Measurements from ENCODE around the gene IER5. TPM values are rescaled to one million over a fixed set of nuclear protein-coding genes. Genes with fewer than 3 reads are reported as not detected.
A peak's percentile ranks its signal among the peaks of the same experiment; 100 is the strongest.

Gene IER5
- total RNA-seq, 1 experiment from 2014 or later: 20.4 TPM

- intact Hi-C loops (cut with micrococcal nuclease; ENCODE audit: unreplicated experiment) (no loop called here), in situ Hi-C loops (cut with HindIII; ENCODE audit: low pct_unique_long_range_greater_than_20kb, low sequenced_read_pairs) (no loop called here)
- no peak for DNase-seq (ENCODE audit: low read depth, low spot score)
- Histone ChIP-seq H3K27ac (ENCODE audit: low read length) (peak overlapping the region; percentile 67), H3K9me3 (ENCODE audit: control insufficient read depth, insufficient read depth, low read depth, low read length) (no peaks in the 10 kb centered on the region), H3K36me3 (ENCODE audit: control insufficient read depth, insufficient read depth, low read length) (no peaks in the 10 kb centered on the region), H3K27me3 (ENCODE audit: control insufficient read depth, insufficient read depth, low read length) (no peaks in the 10 kb centered on the region), H3K4me3 (ENCODE audit: low read depth in 2 of 2, low read length in 2 of 2) (no peak overlapping the region), H3K4me1 (ENCODE audit: control insufficient read depth, insufficient read depth, low read length) (peaks cover 35% of the 10 kb centered on the region)
- BruUV-seq (replicated peaks): no TSS peak
- TF ChIP-seq POLR2AphosphoS5 (IDR thresholded peaks at IDR 0.05; ENCODE audit: low read depth, low read length) (no peak), TCF7L2 (IDR thresholded peaks at IDR 0.05; ENCODE audit: low read depth, low read length) (no peak), REST (IDR thresholded peaks at IDR 0.05; ENCODE audit: insufficient read depth in 1 of 2, low read depth in 2 of 2, low read length in 1 of 2) (no peak), CTCF (IDR thresholded peaks at IDR 0.05) (no peak), SIN3A (IDR thresholded peaks at IDR 0.05; ENCODE audit: borderline replicate concordance, insufficient read depth, low read depth, low read length) (no peak)
- peak; percentile 77 for ATAC-seq
- CTCF ChIA-PET: no interaction called here
- POLR2A ChIA-PET: interaction anchor here (0.6 kb wide), 1 partner anchor 31 kb away, joined by 3 read pairs; the partner anchor contains the start of gene IER5
Measured at GRCh38 chr1:181119093-181119989, 30.8 kb downstream of the IER5 start.

DNA sequence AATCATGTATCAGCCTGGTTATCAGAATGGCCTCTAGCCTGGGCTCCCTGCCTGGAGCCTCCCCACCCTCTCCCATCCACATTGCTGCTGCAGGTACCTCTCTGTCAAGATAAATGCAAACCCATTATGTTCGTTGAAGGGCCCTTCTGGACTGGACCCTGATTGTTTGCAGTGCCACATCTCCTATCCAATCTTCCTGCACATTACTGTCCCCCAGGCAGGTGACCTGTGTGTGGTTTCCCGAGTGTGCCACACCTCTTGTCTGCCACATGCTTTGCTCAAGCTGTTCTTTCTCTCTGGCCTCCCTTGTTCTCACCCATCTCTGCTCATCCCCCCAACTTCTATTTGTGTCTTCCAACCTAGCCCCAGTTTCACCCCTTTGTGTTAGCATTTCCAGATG, 32.4 kb downstream of the IER5 start:
- CTCF ChIA-PET: no interaction called here
- POLR2A ChIA-PET: no interaction called here

More for the DNA sequence above, 32.4 kb downstream of the IER5 start:
- no TSS peak for BruUV-seq (replicated peaks)
- DNase-seq (ENCODE audit: low read depth, low spot score): no peak
- H3K27ac ChIP-seq (ENCODE audit: low read length): no peak overlapping the region; the same call in 1 of the 2 replicates
- H3K36me3 ChIP-seq (ENCODE audit: control insufficient read depth, insufficient read depth, low read length): no peaks in the 10 kb centered on the region
- in situ Hi-C loops (cut with HindIII; ENCODE audit: low pct_unique_long_range_greater_than_20kb, low sequenced_read_pairs) (no loop called here), intact Hi-C loops (cut with micrococcal nuclease; ENCODE audit: unreplicated experiment) (no loop called here)
- no peak overlapping the region for H3K4me3 ChIP-seq (ENCODE audit: low read depth in 2 of 2, low read length in 2 of 2)
- no peaks in the 10 kb centered on the region for H3K9me3 ChIP-seq (ENCODE audit: control insufficient read depth, insufficient read depth, low read depth, low read length)
- ATAC-seq: no peak
- peaks cover 32% of the 10 kb centered on the region for H3K4me1 ChIP-seq (ENCODE audit: control insufficient read depth, insufficient read depth, low read length)
- TF ChIP-seq TCF7L2 (IDR thresholded peaks at IDR 0.05; ENCODE audit: low read depth, low read length): no peak
- TF ChIP-seq REST (IDR thresholded peaks at IDR 0.05; ENCODE audit: insufficient read depth in 1 of 2, low read depth in 2 of 2, low read length in 1 of 2): no peak
- TF ChIP-seq CTCF (IDR thresholded peaks at IDR 0.05): no peak
- no peaks in the 10 kb centered on the region for H3K27me3 ChIP-seq (ENCODE audit: control insufficient read depth, insufficient read depth, low read length)
